GM23338 (cell line): Measurements from ENCODE around the gene APH1A. TPM values are rescaled to one million over a fixed set of nuclear protein-coding genes. Genes with fewer than 3 reads are reported as not detected.

Experiments used
- ATAC-seq: fragments of 200-7000 bp; cut with Tn5 transposase; 3 replicates; pipeline ENCODE4 v1.9.1; 2020
- DNase-seq: peaks from one replicate; pipeline ENCODE4 v3.0.0-alpha.2; 2015; ENCODE audit warnings: low spot score
- H2AFZ ChIP-seq: fragments of 200-600 bp; sonication (generic); 2 replicates; pipeline ENCODE4 v1.8.0; 2016; ENCODE audit warnings: antibody characterized with exemption, mild to moderate bottlenecking, moderate library complexity
- H3F3A ChIP-seq: fragments of 200-600 bp; sonication (generic); replicated peaks from 2 replicates; pipeline ENCODE4 v1.8.0; 2017; ENCODE audit warnings: antibody characterized with exemption, mixed run types, low read depth
- H3K27ac ChIP-seq: fragments of 200-600 bp; sonication (generic); 2 replicates; pipeline ENCODE4 v1.6.1; 2016; ENCODE audit warnings: low read depth
- H3K27me3 ChIP-seq: fragments of 200-600 bp; sonication (generic); 2 replicates; pipeline ENCODE4 v1.8.0; 2016; ENCODE audit warnings: mild to moderate bottlenecking, mixed run types, moderate library complexity; ENCODE audit not compliant: insufficient read depth
- H3K36me3 ChIP-seq: fragments of 200-600 bp; sonication (generic); 2 replicates; pipeline ENCODE4 v1.8.0; 2016; ENCODE audit warnings: mild to moderate bottlenecking; ENCODE audit not compliant: insufficient read depth
- H3K4me1 ChIP-seq: fragments of 200-600 bp; sonication (generic); 2 replicates; pipeline ENCODE4 v1.8.0; 2016; ENCODE audit warnings: mild to moderate bottlenecking, moderate library complexity; ENCODE audit not compliant: insufficient read depth
- H3K4me2 ChIP-seq: fragments of 200-600 bp; sonication (generic); 2 replicates; pipeline ENCODE4 v1.7.1; 2017; ENCODE audit warnings: mixed run types
- H3K4me3 ChIP-seq: fragments of 200-600 bp; sonication (generic); 2 replicates; pipeline ENCODE4 v1.6.1; 2016; ENCODE audit warnings: mixed run types
- H3K79me2 ChIP-seq: fragments of 200-600 bp; sonication (generic); replicated peaks from 2 replicates; pipeline ENCODE4 v1.8.0; 2017; ENCODE audit warnings: mild to moderate bottlenecking; ENCODE audit not compliant: insufficient read depth
- H3K9me2 ChIP-seq: fragments of 200-600 bp; sonication (generic); 2 replicates; pipeline ENCODE4 v1.8.0; 2017; ENCODE audit not compliant: insufficient read depth
- H4K20me1 ChIP-seq: fragments of 200-600 bp; sonication (generic); replicated peaks from 2 replicates; pipeline ENCODE4 v1.8.0; 2017; ENCODE audit warnings: mild to moderate bottlenecking; ENCODE audit not compliant: insufficient read depth
- H3K27ac Mint-ChIP-seq: 2 replicates; pipeline ENCODE4 v1.8.0; 2020; ENCODE audit warnings: inconsistent platforms, mild to moderate bottlenecking, moderate library complexity, mixed read lengths
- H3K27me3 Mint-ChIP-seq: 3 replicates; pipeline ENCODE4 v1.8.0; 2022; ENCODE audit warnings: low read depth, mild to moderate bottlenecking, moderate library complexity, mixed read lengths, inconsistent platforms; ENCODE audit not compliant: insufficient read depth, poor library complexity
- H3K36me3 Mint-ChIP-seq: 3 replicates; pipeline ENCODE4 v1.8.0; 2021; ENCODE audit warnings: low read depth, mild to moderate bottlenecking, inconsistent platforms, moderate library complexity, mixed read lengths
- H3K4me1 Mint-ChIP-seq: 3 replicates; pipeline ENCODE4 v1.8.0; 2020; ENCODE audit warnings: mild to moderate bottlenecking, inconsistent platforms, mixed read lengths
- H3K4me3 Mint-ChIP-seq: 3 replicates; pipeline ENCODE4 v1.8.0; 2021; ENCODE audit warnings: moderate library complexity, mild to moderate bottlenecking, inconsistent platforms, mixed read lengths
- H3K9me3 Mint-ChIP-seq: 3 replicates; pipeline ENCODE4 v1.8.0; 2020; ENCODE audit warnings: moderate library complexity, mild to moderate bottlenecking, inconsistent platforms, mixed read lengths
- CREB1 ChIP-seq: fragments of 250-450 bp; sonication (Bioruptor Pico); IDR thresholded peaks from 2 replicates; pipeline ENCODE4 v1.5.0; 2020; ENCODE audit warnings: low read depth, mild to moderate bottlenecking, moderate library complexity
- CTCF ChIP-seq, 2 experiments: fragments of 200-600 bp in 1 of 2; sonication (generic) in 1 of 2; conservative IDR thresholded peaks; 2 replicates each; pipeline versions ENCODE4 v1.5.1 to v1.6.1; 2016 to 2017; ENCODE audit warnings: antibody characterized with exemption in 2 of 2, low read depth in 2 of 2, mild to moderate bottlenecking in 2 of 2, moderate library complexity in 1 of 2
- ETS1 ChIP-seq: IDR thresholded peaks from 2 replicates; pipeline ENCODE4 v1.6.1; 2016; ENCODE audit warnings: antibody characterized with exemption
- EZH2 ChIP-seq: fragments of 200-600 bp; sonication (generic); IDR thresholded peaks from one replicate; pipeline ENCODE4 v1.8.0; 2017; ENCODE audit warnings: antibody characterized with exemption, mild to moderate bottlenecking, low read depth; ENCODE audit not compliant: unreplicated experiment
- EZH2phosphoT487 ChIP-seq: fragments of 200-600 bp; sonication (generic); IDR thresholded peaks from one replicate; pipeline ENCODE4 v1.8.1; 2018; ENCODE audit warnings: antibody characterized with exemption; ENCODE audit not compliant: unreplicated experiment
- JUNB ChIP-seq: IDR thresholded peaks from one replicate; pipeline ENCODE4 v1.6.1; 2016; ENCODE audit warnings: antibody characterized with exemption; ENCODE audit not compliant: unreplicated experiment
- NANOG ChIP-seq: IDR thresholded peaks from 2 replicates; pipeline ENCODE4 v1.6.1; 2016; ENCODE audit warnings: antibody characterized with exemption, borderline replicate concordance
- POLR2AphosphoS5 ChIP-seq: IDR thresholded peaks from 2 replicates; pipeline ENCODE4 v1.6.1; 2016; ENCODE audit warnings: antibody characterized with exemption, low read depth
- REST ChIP-seq: IDR thresholded peaks from one replicate; pipeline ENCODE4 v1.6.1; 2018; ENCODE audit warnings: antibody characterized with exemption; ENCODE audit not compliant: unreplicated experiment
- STAT1 ChIP-seq: IDR thresholded peaks from one replicate; pipeline ENCODE4 v1.6.1; 2016; ENCODE audit warnings: antibody characterized with exemption; ENCODE audit not compliant: unreplicated experiment
- ZNF114 ChIP-seq: fragments of 250-450 bp; sonication (Bioruptor Pico); IDR thresholded peaks from 2 replicates; pipeline ENCODE4 v1.5.0; 2020; ENCODE audit warnings: mild to moderate bottlenecking, moderate library complexity
- ZNF331 ChIP-seq: fragments of 250-450 bp; sonication (Bioruptor Pico); IDR thresholded peaks from 2 replicates; pipeline ENCODE4 v1.5.0; 2020; ENCODE audit warnings: low read depth, mild to moderate bottlenecking, moderate library complexity
- polyA plus RNA-seq: library from polyadenylated mRNA; unstranded; fragments of >200 nt; fragmentation: Nextera tagmentation; extraction: Ambion mirVana; gene quantifications from 2 replicates; pipeline ENCODE4 v1.2.1, GENCODE V29; 2016
- total RNA-seq: library from RNA; depleted of rRNA; stranded (reverse); fragments of >200 nt; shearing (Covaris generic); gene quantifications from 2 replicates; pipeline ENCODE4 v1.2.3, GENCODE V29; 2014

Gene APH1A
- total and polyA plus RNA-seq, 2 experiments from 2014 or later, result 17.7 to 82.7 TPM

- TF ChIP-seq ETS1, result no peak
- TF ChIP-seq NANOG, result no peak
- TF ChIP-seq JUNB, result no peak
- TF ChIP-seq EZH2, result no peak
- TF ChIP-seq STAT1, result no peak
- no peak for TF ChIP-seq CTCF (conservative IDR thresholded peaks at IDR 0.05; ENCODE audit: low read depth in 2 of 2)
- TF ChIP-seq ZNF114 (CRISPR knock-in tag), result no peak
- no peak for TF ChIP-seq EZH2phosphoT487
- TF ChIP-seq REST, result no peak
Measured at GRCh38 chr1:150243003-150243402, 25.8 kb downstream of the APH1A start (continued).

GRCh38 chr1:150237746-150238145 is 31.1 kb downstream of the APH1A start:
- peaks cover 15% of the 10 kb centered on the region for H3K4me1 ChIP-seq
- Mint-ChIP-seq H3K27ac (no peak overlapping the region), H3K36me3 (no peaks in the 10 kb centered on the region), H3K27me3 (peaks cover 7% of the 10 kb centered on the region), H3K4me3 (peak overlapping the region; percentile 47; the same call in 2 of the 3 replicates), H3K9me3 (no peaks in the 10 kb centered on the region; the same call in 2 of the 3 replicates), H3K4me1 (peaks cover 17% of the 10 kb centered on the region)
- no peak overlapping the region for H2AFZ ChIP-seq
- no peaks in the 10 kb centered on the region for H3K36me3 ChIP-seq
- H4K20me1 ChIP-seq, result peaks cover 8% of the 10 kb centered on the region; the same call in 1 of the 2 replicates
- H3K4me2 ChIP-seq, result peak overlapping the region; percentile 69; the same call in 1 of the 2 replicates
- peaks cover 31% of the 10 kb centered on the region for H3K79me2 ChIP-seq
- no peaks in the 10 kb centered on the region for H3K27me3 ChIP-seq
- no peaks in the 10 kb centered on the region for H3F3A ChIP-seq
- DNase-seq, result peak; percentile 14
- peaks cover 7% of the 10 kb centered on the region; the same call in 1 of the 2 replicates for H3K9me2 ChIP-seq
- H3K4me3 ChIP-seq, result peak overlapping the region; percentile 49; the same call in 1 of the 2 replicates
- H3K27ac ChIP-seq, result no peak overlapping the region
- no peak for ATAC-seq
- no peak for TF ChIP-seq POLR2AphosphoS5
- TF ChIP-seq EZH2, result no peak
- no peak for TF ChIP-seq CTCF (conservative IDR thresholded peaks at IDR 0.05; ENCODE audit: low read depth in 2 of 2)
- no peak for TF ChIP-seq REST
- TF ChIP-seq CREB1 (CRISPR knock-in tag), result no peak
- no peak for TF ChIP-seq NANOG
- no peak for TF ChIP-seq STAT1
- no peak for TF ChIP-seq EZH2phosphoT487
- TF ChIP-seq JUNB, result no peak
- no peak for TF ChIP-seq ZNF331 (CRISPR knock-in tag)
- TF ChIP-seq ETS1, result no peak
